Esophagus muscularis mucosa (tissue), 4 donors: Measurements from ENCODE around the gene PCDHGA7. TPM values are rescaled to one million over a fixed set of nuclear protein-coding genes. Genes with fewer than 3 reads are reported as not detected.

Experiments used
- DNase-seq: peaks from one replicate; pipeline ENCODE4 v3.0.0-alpha.2; 2017; ENCODE audit errors: extremely low spot score
- H3K27ac ChIP-seq, 4 donors: fragments of 200-600 bp; sonication (generic); replicated peaks in 1 of 4; 1 replicate in 3 of 4; 2 replicates in 1 of 4; pipeline ENCODE4 v1.5.1; 2016 to 2019; ENCODE audit warnings: mild to moderate bottlenecking in 1 of 4
- H3K27me3 ChIP-seq, 4 donors: fragments of 200-600 bp; sonication (generic); one replicate each; pipeline versions ENCODE4 v1.5.1 to v1.6.0; 2016 to 2019
- H3K36me3 ChIP-seq, 4 donors: fragments of 200-600 bp; sonication (generic); one replicate each; pipeline ENCODE4 v1.5.1; 2016 to 2019
- H3K4me1 ChIP-seq, 4 donors: fragments of 200-600 bp; sonication (generic); one replicate each; pipeline ENCODE4 v1.5.1; 2016 to 2019
- H3K4me3 ChIP-seq, 4 donors: fragments of 200-600 bp; sonication (generic); 1 replicate in 2 of 4; 2 replicates in 2 of 4; pipeline ENCODE4 v1.5.1; 2016 to 2019; ENCODE audit warnings: mild to moderate bottlenecking in 4 of 4, moderate library complexity in 1 of 4
- H3K9me3 ChIP-seq, 4 donors: fragments of 200-600 bp; sonication (generic); 1 replicate in 3 of 4; 2 replicates in 1 of 4; pipeline ENCODE4 v1.5.1; 2016 to 2019
- EP300 ChIP-seq: sonication (generic); formaldehyde crosslinking; IDR thresholded peaks from one replicate; pipeline ENCODE4 v1.6.1; 2017; ENCODE audit warnings: antibody characterized with exemption
- POLR2A ChIP-seq: fragments of 450-650 bp; IDR thresholded peaks from one replicate; pipeline ENCODE4 v1.6.1; 2017; ENCODE audit warnings: antibody characterized with exemption, moderate library complexity, mild to moderate bottlenecking, low read depth
- POLR2AphosphoS5 ChIP-seq, 2 donors: sonication (generic); formaldehyde crosslinking; IDR thresholded peaks; one replicate each; pipeline ENCODE4 v1.6.1; 2017; ENCODE audit warnings: antibody characterized with exemption in 2 of 2
- WGBS: methylation state at CpG from one replicate; pipeline ENCODE4 v1.1.5; 2018; 5-methylcytosine and 5-hydroxymethylcytosine counted together
- intact Hi-C: fragments of 100-400 bp; cut with DNase I; formaldehyde crosslinking; loops from one replicate; pipeline ENCODE4 v1.15.1; 2023
- total RNA-seq, 4 donors: library from RNA; depleted of rRNA; stranded (reverse); fragments of >200 nt; gene quantifications; one replicate each; pipeline versions ENCODE4 v1.1.0 to v1.2.1, GENCODE V29; 2016
- TF ChIP-seq, protein P1 (sequence below), 3 experiments: fragments of 200-600 bp in 2 of 3; fragments of 450-650 bp in 1 of 3; sonication (generic) in 2 of 3; IDR thresholded peaks; one replicate each; pipeline ENCODE4 v1.5.1; 2017 to 2019; ENCODE audit warnings: antibody characterized with exemption in 3 of 3, mild to moderate bottlenecking in 2 of 3, moderate library complexity in 1 of 3

Gene PCDHGA7
- total RNA-seq, 4 donors from 2014 or later = 4.3 to 9.1 (median 6.4) TPM

DNA sequence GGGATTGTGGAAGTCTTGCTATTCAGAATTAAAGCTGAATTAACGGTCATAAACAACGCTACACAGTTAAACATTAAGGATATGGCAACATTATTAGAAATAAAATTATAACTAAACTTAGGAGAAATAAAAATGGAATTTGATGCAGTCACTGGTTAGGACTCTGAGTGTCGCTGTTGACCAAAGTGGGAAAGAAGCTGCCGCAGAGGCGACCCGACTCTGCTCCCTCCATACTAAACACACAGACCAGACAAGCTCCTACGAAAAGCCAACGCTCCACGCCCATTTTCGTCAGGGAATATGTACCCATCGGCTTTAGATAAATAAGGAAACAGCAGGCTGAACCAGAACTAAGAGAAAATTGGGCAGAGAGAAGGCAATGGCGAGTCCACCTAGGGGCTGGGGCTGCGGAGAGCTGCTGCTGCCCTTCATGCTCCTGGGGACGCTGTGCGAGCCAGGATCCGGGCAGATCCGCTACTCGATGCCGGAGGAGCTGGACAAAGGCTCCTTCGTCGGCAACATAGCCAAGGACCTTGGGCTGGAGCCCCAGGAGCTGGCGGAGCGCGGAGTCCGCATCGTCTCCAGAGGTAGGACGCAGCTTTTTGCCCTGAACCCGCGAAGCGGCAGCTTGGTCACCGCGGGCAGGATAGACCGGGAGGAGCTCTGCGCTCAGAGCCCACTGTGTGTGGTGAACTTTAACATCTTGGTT lies 18.4 kb upstream of the PCDHGA7 start, which contains the start of gene PCDHGA5:
Gene PCDHGA5, plus strand, starts transcription at position 211 of the 709 bp plus-strand sequence. Its CDS starts 169 bp downstream, at position 380.
- TF ChIP-seq POLR2A (no peak), POLR2AphosphoS5 (IDR thresholded peaks at IDR 0.05) (no peak), EP300 (no peak)
- TF ChIP-seq, protein P1, sequence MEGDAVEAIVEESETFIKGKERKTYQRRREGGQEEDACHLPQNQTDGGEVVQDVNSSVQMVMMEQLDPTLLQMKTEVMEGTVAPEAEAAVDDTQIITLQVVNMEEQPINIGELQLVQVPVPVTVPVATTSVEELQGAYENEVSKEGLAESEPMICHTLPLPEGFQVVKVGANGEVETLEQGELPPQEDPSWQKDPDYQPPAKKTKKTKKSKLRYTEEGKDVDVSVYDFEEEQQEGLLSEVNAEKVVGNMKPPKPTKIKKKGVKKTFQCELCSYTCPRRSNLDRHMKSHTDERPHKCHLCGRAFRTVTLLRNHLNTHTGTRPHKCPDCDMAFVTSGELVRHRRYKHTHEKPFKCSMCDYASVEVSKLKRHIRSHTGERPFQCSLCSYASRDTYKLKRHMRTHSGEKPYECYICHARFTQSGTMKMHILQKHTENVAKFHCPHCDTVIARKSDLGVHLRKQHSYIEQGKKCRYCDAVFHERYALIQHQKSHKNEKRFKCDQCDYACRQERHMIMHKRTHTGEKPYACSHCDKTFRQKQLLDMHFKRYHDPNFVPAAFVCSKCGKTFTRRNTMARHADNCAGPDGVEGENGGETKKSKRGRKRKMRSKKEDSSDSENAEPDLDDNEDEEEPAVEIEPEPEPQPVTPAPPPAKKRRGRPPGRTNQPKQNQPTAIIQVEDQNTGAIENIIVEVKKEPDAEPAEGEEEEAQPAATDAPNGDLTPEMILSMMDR (IDR thresholded peaks at IDR 0.05) = peak in 1 of 3 experiments; percentile 3
- intact Hi-C loops = no loop called here
- WGBS = 19% methylated on average over 31 of the region's 34 CpGs

DNA sequence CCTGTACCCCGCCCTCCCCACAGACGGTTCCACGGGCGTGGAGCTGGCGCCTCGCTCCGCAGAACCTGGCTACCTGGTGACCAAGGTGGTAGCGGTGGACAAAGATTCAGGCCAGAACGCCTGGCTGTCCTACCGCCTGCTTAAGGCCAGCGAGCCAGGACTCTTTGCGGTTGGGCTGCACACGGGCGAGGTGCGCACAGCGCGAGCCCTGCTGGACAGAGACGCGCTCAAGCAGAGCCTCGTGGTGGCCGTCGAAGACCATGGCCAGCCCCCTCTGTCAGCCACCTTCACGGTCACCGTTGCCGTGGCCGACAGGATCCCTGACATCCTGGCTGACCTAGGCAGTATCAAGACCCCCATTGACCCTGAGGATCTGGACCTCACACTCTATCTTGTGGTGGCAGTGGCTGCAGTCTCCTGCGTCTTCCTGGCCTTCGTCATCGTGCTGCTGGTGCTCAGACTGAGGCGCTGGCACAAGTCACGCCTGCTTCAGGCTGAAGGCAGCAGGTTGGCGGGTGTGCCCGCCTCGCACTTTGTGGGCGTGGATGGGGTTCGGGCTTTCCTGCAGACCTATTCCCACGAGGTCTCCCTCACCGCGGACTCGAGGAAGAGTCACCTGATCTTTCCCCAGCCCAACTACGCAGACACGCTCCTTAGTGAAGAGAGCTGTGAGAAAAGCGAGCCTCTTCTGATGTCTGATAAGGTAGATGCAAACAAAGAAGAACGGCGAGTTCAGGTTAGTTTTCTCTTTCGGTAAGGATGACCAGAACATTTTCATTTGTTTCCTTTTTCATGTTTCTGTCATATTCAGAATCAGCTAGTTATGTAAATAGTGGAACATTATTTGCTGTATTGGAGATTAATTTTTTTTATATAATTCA lies 16.3 kb upstream of the PCDHGA7 start:
- Histone ChIP-seq H3K4me1 (no peaks in the 10 kb centered on the region), H3K36me3 (no peaks in the 10 kb centered on the region), H3K27ac (no peak overlapping the region), H3K27me3 (peaks cover 0 to 38% (median 0%) of the 10 kb centered on the region in 4 donors), H3K9me3 (peaks cover 9 to 100% (median 97%) of the 10 kb centered on the region in 4 donors), H3K4me3 (no peak overlapping the region)
- WGBS = 46% methylated on average over 16 of the region's 46 CpGs
- intact Hi-C loops = no loop called here
- TF ChIP-seq POLR2A = no peak
- TF ChIP-seq, protein P1 (IDR thresholded peaks at IDR 0.05) = no peak
- TF ChIP-seq EP300 = no peak
- TF ChIP-seq POLR2AphosphoS5 (IDR thresholded peaks at IDR 0.05) = no peak
- no peak for DNase-seq

More for the DNA sequence above, 18.4 kb upstream of the PCDHGA7 start, which contains the start of gene PCDHGA5:
- Histone ChIP-seq H3K36me3 (no peaks in the 10 kb centered on the region), H3K9me3 (peaks cover 5 to 100% (median 97%) of the 10 kb centered on the region in 4 donors), H3K27me3 (peaks cover 0 to 43% (median 0%) of the 10 kb centered on the region in 4 donors), H3K4me1 (no peaks in the 10 kb centered on the region), H3K4me3 (peak within 1 kb of the TSS; percentile 14 to 31 (median 28)), H3K27ac (no peak within 1 kb of the TSS)
- no peak for DNase-seq

DNA sequence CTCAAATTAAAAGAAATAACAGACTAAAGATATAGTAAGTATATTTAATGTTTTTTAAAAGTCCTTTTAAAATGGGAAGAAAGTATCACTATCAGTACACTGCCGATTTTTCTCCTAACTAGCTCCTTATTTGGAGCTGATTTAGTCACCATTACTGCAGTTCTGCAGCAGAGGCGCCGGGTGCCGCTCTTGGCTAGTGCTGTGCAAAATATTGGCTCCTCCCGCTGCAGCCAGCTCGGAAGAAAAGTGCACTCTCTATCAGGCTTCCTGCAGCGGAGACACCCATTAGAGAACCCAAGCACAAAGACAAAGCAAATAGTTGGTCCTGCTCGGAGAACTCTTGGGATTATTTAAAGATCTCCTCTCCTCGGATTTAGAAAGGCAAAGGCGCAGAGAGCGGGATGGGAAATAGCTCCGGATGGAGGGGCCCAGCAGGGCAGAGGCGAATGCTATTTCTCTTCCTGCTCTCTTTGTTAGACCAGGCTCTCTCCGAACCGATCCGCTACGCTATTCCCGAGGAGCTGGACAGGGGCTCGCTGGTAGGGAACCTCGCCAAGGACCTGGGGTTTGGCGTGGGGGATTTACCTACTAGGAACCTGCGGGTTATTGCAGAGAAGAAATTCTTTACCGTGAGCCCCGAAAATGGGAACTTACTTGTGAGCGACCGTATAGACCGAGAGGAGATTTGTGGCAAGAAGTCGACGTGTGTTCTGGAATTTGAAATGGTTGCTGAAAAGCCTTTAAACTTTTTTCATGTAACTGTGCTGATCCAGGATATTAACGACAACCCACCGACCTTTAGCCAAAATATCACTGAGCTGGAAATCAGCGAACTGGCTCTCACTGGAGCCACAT lies 12.3 kb upstream of the PCDHGA7 start, which contains the start of gene PCDHGB3:
Gene PCDHGB3, plus strand, starts transcription at position 249 of the 855 bp plus-strand sequence. Its CDS starts 153 bp downstream, at position 402.
- peaks cover 18 to 100% (median 100%) of the 10 kb centered on the region in 4 donors for H3K9me3 ChIP-seq
- WGBS = 24% methylated on average over 32 of the region's 32 CpGs
- DNase-seq = no peak
- intact Hi-C loops = no loop called here
- peaks cover 0 to 13% (median 0%) of the 10 kb centered on the region in 4 donors for H3K27me3 ChIP-seq
- H3K36me3 ChIP-seq = no peaks in the 10 kb centered on the region
- no peak within 1 kb of the TSS for H3K27ac ChIP-seq
- H3K4me1 ChIP-seq = peaks cover 0 to 7% (median 0%) of the 10 kb centered on the region in 4 donors
- TF ChIP-seq EP300 = no peak
- no peak for TF ChIP-seq POLR2A
- TF ChIP-seq, protein P1 (IDR thresholded peaks at IDR 0.05) = peak in 2 of 3 experiments; percentile 20 to 22
- H3K4me3 ChIP-seq = peak within 1 kb of the TSS in 3 of 4 donors; percentile 6 to 40 (median 22)
